MG63 (cell line): ENCODE results near the gene TRPM2. TPM values are rescaled to one million over a fixed set of nuclear protein-coding genes. Genes with fewer than 3 reads are reported as not detected.
"Not testable (repeated sequence)": the region's sequence is repeated elsewhere in the genome, so short reads cannot be mapped to it uniquely, and the experiment has no call there.

ENCODE experiments used
- DNase-seq: peaks from one replicate; pipeline ENCODE4 v3.0.0-alpha.2; 2020
- H3K27me3 ChIP-seq: fragments of 250-450 bp; sonication (Bioruptor Pico); 2 replicates; pipeline ENCODE4 v1.5.1; 2020; ENCODE audit warnings: mild to moderate bottlenecking, moderate library complexity
- H3K36me3 ChIP-seq: fragments of 250-450 bp; sonication (Bioruptor Pico); 2 replicates; pipeline ENCODE4 v1.5.1; 2020; ENCODE audit warnings: mild to moderate bottlenecking, moderate library complexity
- H3K4me3 ChIP-seq: fragments of 250-450 bp; sonication (Bioruptor Pico); 2 replicates; pipeline ENCODE4 v1.5.1; 2020; ENCODE audit warnings: mild to moderate bottlenecking, moderate library complexity
- H3K9me3 ChIP-seq: fragments of 250-450 bp; sonication (Bioruptor Pico); 2 replicates; pipeline ENCODE4 v1.5.1; 2020; ENCODE audit warnings: mild to moderate bottlenecking, moderate library complexity
- total RNA-seq: library from RNA; depleted of rRNA; stranded (reverse); fragments of >200 nt; shearing (Covaris generic); gene quantifications from 2 replicates; pipeline ENCODE4 v1.2.3, GENCODE V29; 2014; ENCODE audit warnings: low replicate concordance

Gene TRPM2
- total RNA-seq, 1 experiment from 2014 or later, result 0.13 TPM

GRCh38 chr21:44390886-44391285 lies 37.5 kb downstream of the TRPM2 start:
- H3K36me3 ChIP-seq, result no peaks in the 10 kb centered on the region
- H3K4me3 ChIP-seq, result no peak overlapping the region
- no peak for DNase-seq
- H3K9me3 ChIP-seq, result peaks cover 7% of the 10 kb centered on the region
- 0 out of 2 replicates have a peak, but pooled peaks cover 2% of the 10 kb centered on the region for H3K27me3 ChIP-seq

- Histone ChIP-seq H3K4me3 (no peak overlapping the region), H3K27me3 (0 out of 2 replicates have a peak, but pooled peaks cover 2% of the 10 kb centered on the region), H3K9me3 (peaks cover under 1% of the 10 kb centered on the region; the same call in 1 of the 2 replicates), H3K36me3 (no peaks in the 10 kb centered on the region)
- DNase-seq, result no peak
Measured at GRCh38 chr21:44391345-44392091, 38.1 kb downstream of the TRPM2 start.

- DNase-seq, result no peak
- no peaks in the 10 kb centered on the region for H3K36me3 ChIP-seq
- H3K9me3 ChIP-seq, result no peaks in the 10 kb centered on the region
- no peak overlapping the region for H3K4me3 ChIP-seq
- 0 out of 2 replicates have a peak, but pooled peaks cover 2% of the 10 kb centered on the region for H3K27me3 ChIP-seq
Measured at GRCh38 chr21:44392185-44392584, 38.8 kb downstream of the TRPM2 start.

DNA sequence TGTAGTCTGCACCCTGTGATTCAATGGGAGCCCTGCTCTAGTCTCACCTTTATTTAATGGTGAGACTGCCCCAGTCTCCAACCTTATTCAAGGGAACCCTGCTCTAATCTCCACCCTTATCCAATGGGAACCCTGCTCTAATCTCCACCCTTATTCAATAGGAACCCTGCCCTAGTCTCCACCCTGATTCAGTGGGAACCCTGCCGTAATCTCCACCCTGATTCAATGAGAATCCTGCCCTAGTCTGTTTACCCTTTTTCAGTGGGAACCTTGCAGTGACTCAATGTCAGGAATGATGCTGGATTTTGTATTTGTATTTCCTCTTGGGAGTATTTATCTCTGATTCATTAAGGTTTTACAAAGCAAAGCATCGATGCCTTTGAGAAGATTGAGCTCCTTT lies 39.5 kb downstream of the TRPM2 start:
- peak; percentile 18 for DNase-seq
- H3K9me3 ChIP-seq, result no peaks in the 10 kb centered on the region
- H3K4me3 ChIP-seq, result no peak overlapping the region
- H3K36me3 ChIP-seq, result no peaks in the 10 kb centered on the region
- 0 out of 2 replicates have a peak, but pooled peaks cover 2% of the 10 kb centered on the region for H3K27me3 ChIP-seq

DNA sequence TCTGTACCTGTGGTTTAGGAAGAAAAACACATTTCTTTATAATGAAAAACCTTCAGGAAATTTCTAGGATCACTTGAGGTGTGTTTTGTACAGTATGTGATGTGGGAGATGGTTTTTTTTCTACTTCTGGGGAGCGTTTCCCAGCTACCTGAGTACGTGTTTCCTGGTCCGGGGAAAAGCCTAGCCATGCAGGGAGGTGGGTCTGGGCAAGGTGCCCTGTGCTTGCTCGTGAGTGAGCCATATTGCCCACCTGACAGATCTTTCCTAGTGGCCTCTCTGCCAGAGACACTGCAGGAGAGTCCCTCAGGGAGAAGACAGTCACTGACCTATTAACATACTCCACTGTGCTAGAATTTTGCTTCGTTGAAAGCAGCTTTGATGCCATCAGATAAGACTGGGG lies 41.3 kb downstream of the TRPM2 start:
- Histone ChIP-seq H3K4me3 (no peak overlapping the region), H3K27me3 (no peaks in the 10 kb centered on the region), H3K9me3 (no peaks in the 10 kb centered on the region), H3K36me3 (no peaks in the 10 kb centered on the region)
- no peak for DNase-seq

- no peak overlapping the region for H3K4me3 ChIP-seq
- no peak for DNase-seq
- H3K27me3 ChIP-seq, result no peaks in the 10 kb centered on the region
- no peaks in the 10 kb centered on the region for H3K9me3 ChIP-seq
- H3K36me3 ChIP-seq, result no peaks in the 10 kb centered on the region
Measured at GRCh38 chr21:44395260-44395659, 41.8 kb downstream of the TRPM2 start.

DNA sequence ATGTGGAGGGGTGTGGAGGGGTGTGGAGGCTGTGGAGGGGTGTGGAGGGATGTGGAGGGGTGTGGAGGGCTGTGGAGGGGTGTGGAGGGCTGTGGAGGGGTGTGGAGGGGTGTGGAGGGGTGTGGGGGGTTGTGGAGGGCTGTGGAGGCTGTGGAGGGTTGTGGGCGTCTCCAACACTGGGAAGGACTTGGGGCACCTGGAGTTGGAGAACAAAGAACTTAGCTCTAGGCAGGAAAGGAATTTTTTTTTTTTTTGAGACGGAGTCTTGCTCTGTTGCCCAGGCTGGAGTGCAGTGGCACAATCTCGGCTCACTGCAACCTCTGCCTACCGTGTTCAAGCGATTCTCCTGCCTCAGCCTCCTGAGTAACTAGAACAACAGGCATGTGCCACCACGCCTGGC lies 43.4 kb downstream of the TRPM2 start:
- H3K4me3 ChIP-seq, H3K9me3 ChIP-seq, DNase-seq, H3K36me3 ChIP-seq, H3K27me3 ChIP-seq: not testable (repeated sequence)

DNA sequence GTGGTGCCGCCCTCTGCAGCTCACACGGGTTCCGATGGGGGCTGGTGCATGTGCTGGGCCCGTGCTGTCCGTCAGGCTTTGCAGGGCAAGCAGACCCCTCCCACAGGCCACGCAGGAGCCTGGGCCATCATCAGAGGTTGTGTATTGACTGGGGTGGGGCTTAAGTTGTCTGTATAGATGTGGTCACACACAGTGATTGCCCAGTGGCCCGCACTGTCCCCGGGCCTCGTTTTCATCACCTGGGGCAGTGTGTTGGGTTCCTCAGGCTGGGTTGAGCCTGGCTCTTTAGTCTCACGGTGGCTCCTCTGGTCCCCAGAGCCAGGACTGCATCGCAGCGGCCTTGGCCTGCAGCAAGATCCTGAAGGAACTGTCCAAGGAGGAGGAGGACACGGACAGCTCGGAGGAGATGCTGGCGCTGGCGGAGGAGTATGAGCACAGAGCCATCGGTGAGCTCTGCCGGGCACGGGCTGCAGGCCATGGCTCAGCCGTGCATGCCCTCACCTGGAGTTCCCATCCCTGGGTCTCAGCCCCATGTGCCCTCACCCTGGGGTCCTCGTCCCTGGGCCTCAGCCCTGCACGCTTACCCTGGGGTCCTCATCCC lies 44.1 kb downstream of the TRPM2 start:
- H3K9me3 ChIP-seq, result no peaks in the 10 kb centered on the region
- DNase-seq, result no peak
- H3K36me3 ChIP-seq, result no peaks in the 10 kb centered on the region
- no peaks in the 10 kb centered on the region for H3K27me3 ChIP-seq
- H3K4me3 ChIP-seq, result no peak overlapping the region

DNA sequence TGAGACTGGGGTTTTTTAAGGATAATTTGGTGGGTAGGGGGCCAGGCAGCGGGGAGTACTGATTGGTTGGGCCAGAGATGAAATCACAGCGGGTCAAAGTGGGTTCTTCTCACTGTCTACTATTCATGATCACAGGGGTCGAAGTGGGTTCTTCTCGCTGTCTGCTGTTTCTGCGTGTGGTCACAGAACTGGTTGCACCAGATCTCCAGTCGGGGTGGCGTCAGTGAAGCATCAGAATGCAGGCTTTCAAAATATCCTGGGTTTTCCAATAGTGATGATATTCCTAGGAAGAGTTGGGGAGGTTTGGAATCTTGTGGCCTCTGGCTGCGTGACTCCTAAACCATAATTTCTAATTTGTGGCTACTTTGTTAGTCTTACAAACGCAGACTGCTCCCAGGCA lies 45.1 kb downstream of the TRPM2 start:
- DNase-seq, result no peak
- no peak overlapping the region for H3K4me3 ChIP-seq
- no peaks in the 10 kb centered on the region for H3K9me3 ChIP-seq
- H3K27me3 ChIP-seq, result no peaks in the 10 kb centered on the region
- no peaks in the 10 kb centered on the region for H3K36me3 ChIP-seq

- Histone ChIP-seq H3K9me3 (peaks cover 3% of the 10 kb centered on the region; the same call in 1 of the 2 replicates), H3K4me3 (no peak overlapping the region), H3K27me3 (no peaks in the 10 kb centered on the region), H3K36me3 (no peaks in the 10 kb centered on the region)
- DNase-seq, result no peak
Measured at GRCh38 chr21:44399151-44399954, 45.9 kb downstream of the TRPM2 start.

GRCh38 chr21:44399955-44400790 lies 46.8 kb downstream of the TRPM2 start:
- DNase-seq, result no peak
- no peaks in the 10 kb centered on the region for H3K27me3 ChIP-seq
- H3K36me3 ChIP-seq, result no peaks in the 10 kb centered on the region
- peaks cover 3% of the 10 kb centered on the region; the same call in 1 of the 2 replicates for H3K9me3 ChIP-seq
- H3K4me3 ChIP-seq, result no peak overlapping the region

DNA sequence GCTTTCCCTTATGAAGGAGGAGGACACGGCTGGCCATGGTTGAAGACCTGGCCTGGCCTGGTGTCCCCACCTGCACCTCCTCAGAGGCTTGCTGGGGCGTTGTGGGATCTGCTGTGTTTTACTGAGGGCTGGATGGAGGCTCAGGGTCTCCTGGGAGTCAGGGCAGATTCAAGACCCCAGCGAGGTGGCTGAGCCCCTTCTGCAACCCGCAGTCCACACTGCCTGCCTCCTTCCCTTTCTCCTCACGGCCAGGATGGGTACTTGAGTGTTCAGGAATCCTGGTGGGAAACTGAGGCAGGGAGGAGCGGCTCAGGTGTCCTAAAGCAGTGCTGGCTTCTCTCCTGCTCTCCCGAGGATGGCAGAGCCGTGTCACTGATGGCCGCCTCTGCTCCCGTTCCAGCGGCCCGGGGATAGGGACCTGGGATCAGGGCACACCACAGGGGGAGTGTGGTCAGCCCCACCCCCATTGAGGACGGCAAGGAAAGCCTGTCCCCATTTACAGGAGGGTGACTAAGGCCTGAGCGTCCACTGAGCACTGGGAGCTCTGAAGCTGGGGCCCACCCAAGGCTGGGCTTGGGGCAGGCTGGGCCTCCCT lies 47.5 kb downstream of the TRPM2 start:
- Histone ChIP-seq H3K36me3 (no peaks in the 10 kb centered on the region), H3K27me3 (no peaks in the 10 kb centered on the region), H3K9me3 (peaks cover 3% of the 10 kb centered on the region; the same call in 1 of the 2 replicates), H3K4me3 (no peak overlapping the region)
- DNase-seq, result no peak

- H3K4me3 ChIP-seq, result no peak overlapping the region
- DNase-seq, result no peak
- H3K9me3 ChIP-seq, result peaks cover 3% of the 10 kb centered on the region; the same call in 1 of the 2 replicates
- no peaks in the 10 kb centered on the region for H3K27me3 ChIP-seq
- no peaks in the 10 kb centered on the region for H3K36me3 ChIP-seq
Measured at GRCh38 chr21:44401386-44402160, 48.2 kb downstream of the TRPM2 start.

DNA sequence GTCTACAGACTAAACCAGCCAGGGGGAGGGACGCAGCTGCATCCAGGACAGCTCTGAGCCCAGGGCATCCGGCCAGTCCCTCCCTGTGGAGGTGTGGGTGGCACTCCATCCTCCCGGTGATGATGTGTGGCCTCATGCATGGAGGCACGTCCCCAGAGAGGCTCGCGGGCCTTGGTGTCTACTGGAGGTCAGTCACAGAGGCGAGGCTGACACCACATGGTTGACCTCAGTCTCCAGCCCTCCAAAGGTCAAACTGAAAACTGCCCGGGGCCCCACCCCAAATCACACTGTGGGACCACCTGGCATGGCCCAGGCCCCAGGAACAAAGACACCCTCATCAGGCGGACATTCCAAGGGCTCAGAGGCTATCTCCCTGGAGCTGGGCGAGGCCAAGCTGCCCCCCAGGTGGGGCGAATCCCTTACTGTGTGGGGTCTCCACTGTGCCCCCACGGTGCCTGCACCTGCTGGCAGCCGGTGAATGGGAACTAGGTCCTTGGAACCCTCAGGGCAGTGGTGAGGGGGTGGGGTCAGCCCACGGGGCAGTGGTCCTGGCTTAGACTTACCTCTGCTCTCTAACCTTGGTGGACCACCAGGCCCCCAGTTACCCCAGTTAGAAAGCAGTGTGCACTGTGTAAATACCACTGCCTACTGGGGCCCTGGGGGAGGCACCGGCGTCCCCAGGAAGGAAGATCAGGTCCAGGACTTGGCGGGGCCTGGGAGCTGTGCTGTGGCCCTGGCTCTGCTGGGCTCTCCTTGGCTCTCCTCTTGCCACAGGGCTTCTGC lies 49.1 kb downstream of the TRPM2 start:
- H3K36me3 ChIP-seq, result no peaks in the 10 kb centered on the region
- H3K9me3 ChIP-seq, result peaks cover 3% of the 10 kb centered on the region; the same call in 1 of the 2 replicates
- H3K4me3 ChIP-seq, result no peak overlapping the region
- no peaks in the 10 kb centered on the region for H3K27me3 ChIP-seq
- DNase-seq, result no peak
